ENCODE results near the gene THSD7A.

- no peak for TF ChIP-seq POLR2A (IDR thresholded peaks at IDR 0.05; ENCODE audit: low read depth, low read length)
- TF ChIP-seq, protein P1, sequence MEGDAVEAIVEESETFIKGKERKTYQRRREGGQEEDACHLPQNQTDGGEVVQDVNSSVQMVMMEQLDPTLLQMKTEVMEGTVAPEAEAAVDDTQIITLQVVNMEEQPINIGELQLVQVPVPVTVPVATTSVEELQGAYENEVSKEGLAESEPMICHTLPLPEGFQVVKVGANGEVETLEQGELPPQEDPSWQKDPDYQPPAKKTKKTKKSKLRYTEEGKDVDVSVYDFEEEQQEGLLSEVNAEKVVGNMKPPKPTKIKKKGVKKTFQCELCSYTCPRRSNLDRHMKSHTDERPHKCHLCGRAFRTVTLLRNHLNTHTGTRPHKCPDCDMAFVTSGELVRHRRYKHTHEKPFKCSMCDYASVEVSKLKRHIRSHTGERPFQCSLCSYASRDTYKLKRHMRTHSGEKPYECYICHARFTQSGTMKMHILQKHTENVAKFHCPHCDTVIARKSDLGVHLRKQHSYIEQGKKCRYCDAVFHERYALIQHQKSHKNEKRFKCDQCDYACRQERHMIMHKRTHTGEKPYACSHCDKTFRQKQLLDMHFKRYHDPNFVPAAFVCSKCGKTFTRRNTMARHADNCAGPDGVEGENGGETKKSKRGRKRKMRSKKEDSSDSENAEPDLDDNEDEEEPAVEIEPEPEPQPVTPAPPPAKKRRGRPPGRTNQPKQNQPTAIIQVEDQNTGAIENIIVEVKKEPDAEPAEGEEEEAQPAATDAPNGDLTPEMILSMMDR (conservative IDR thresholded peaks at IDR 0.05; ENCODE audit: low read depth, low read length), result no peak
- no peak for TF ChIP-seq SMC3 (IDR thresholded peaks at IDR 0.05; ENCODE audit: low read depth, low read length)
- TF ChIP-seq RFX5 (IDR thresholded peaks at IDR 0.05; ENCODE audit: low read depth, low read length), result no peak
- TF ChIP-seq CEBPB (IDR thresholded peaks at IDR 0.05; ENCODE audit: low read depth, low read length), result no peak
- TF ChIP-seq, protein P2, sequence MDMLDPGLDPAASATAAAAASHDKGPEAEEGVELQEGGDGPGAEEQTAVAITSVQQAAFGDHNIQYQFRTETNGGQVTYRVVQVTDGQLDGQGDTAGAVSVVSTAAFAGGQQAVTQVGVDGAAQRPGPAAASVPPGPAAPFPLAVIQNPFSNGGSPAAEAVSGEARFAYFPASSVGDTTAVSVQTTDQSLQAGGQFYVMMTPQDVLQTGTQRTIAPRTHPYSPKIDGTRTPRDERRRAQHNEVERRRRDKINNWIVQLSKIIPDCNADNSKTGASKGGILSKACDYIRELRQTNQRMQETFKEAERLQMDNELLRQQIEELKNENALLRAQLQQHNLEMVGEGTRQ (IDR thresholded peaks at IDR 0.05; ENCODE audit: low read depth, low read length), result no peak
Observed at GRCh38 chr7:11374629-11375028, 457.4 kb downstream of the THSD7A start.

Measured in IMR-90 (cell line).